ENCODE results near the gene PCYOX1L. TPM values are rescaled to one million over a fixed set of nuclear protein-coding genes. Genes with fewer than 3 reads are reported as not detected.

Gene PCYOX1L
- total RNA-seq, 1 donor from 2014 or later, result 6.6 TPM

GRCh38 chr5:149372932-149373331 is 15.1 kb downstream of the PCYOX1L start:
- no peaks in the 10 kb centered on the region for H3K9me3 ChIP-seq
- DNase-seq (no peak), ATAC-seq (no peak)
- no peaks in the 10 kb centered on the region for H3K4me1 ChIP-seq
- intact Hi-C loops (cut with DNase I), result loop anchor here (5.0 to 10.0 kb wide), 2 partner anchors 56 to 108 kb away; no protein-coding TSS in a partner anchor
- no peak for TF ChIP-seq CTCF (IDR thresholded peaks at IDR 0.05)
- no peak overlapping the region for H3K4me3 ChIP-seq
- no peaks in the 10 kb centered on the region for H3K27me3 ChIP-seq
- no peaks in the 10 kb centered on the region for H3K36me3 ChIP-seq
- no peak overlapping the region for H3K27ac ChIP-seq

DNA sequence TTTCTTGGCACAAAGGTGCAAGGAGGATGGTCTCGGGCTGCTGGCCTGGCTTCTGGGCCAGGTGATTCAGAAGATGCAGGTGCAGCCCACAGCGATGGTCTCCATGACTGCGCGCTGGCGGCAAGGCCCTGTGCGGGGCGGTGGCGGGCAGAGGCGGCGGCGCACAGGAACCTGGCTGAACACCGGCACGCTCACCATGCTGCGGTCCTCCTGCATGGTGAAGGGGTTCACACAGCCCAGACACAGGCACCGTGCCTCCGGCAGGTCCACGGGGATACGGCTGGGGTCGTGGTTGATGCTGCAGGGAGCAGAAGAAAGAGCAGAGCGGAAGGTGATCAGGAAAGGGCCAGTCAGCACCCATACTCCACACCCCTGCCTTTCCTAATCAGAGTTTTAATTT is 16.5 kb downstream of the PCYOX1L start:
- no peak for ATAC-seq
- Histone ChIP-seq H3K4me3 (no peak overlapping the region), H3K27me3 (no peaks in the 10 kb centered on the region), H3K4me1 (no peaks in the 10 kb centered on the region), H3K36me3 (no peaks in the 10 kb centered on the region), H3K9me3 (no peaks in the 10 kb centered on the region), H3K27ac (no peak overlapping the region)
- DNase-seq, result no peak
- no peak for TF ChIP-seq CTCF (IDR thresholded peaks at IDR 0.05)
- intact Hi-C loops (cut with DNase I), result loop anchor here (5.0 to 10.0 kb wide), 2 partner anchors 57 to 110 kb away; no protein-coding TSS in a partner anchor

GRCh38 chr5:149374801-149375200 is 17.0 kb downstream of the PCYOX1L start:
- Histone ChIP-seq H3K27me3 (no peaks in the 10 kb centered on the region), H3K27ac (no peak overlapping the region), H3K4me1 (no peaks in the 10 kb centered on the region), H3K9me3 (no peaks in the 10 kb centered on the region), H3K36me3 (no peaks in the 10 kb centered on the region), H3K4me3 (no peak overlapping the region)
- ATAC-seq (no peak), DNase-seq (no peak)
- no peak for TF ChIP-seq CTCF (IDR thresholded peaks at IDR 0.05)
- intact Hi-C loops (cut with DNase I), result loop anchor here (5.0 to 10.0 kb wide), 3 partner anchors 58 to 188 kb away; no protein-coding TSS in a partner anchor

DNA sequence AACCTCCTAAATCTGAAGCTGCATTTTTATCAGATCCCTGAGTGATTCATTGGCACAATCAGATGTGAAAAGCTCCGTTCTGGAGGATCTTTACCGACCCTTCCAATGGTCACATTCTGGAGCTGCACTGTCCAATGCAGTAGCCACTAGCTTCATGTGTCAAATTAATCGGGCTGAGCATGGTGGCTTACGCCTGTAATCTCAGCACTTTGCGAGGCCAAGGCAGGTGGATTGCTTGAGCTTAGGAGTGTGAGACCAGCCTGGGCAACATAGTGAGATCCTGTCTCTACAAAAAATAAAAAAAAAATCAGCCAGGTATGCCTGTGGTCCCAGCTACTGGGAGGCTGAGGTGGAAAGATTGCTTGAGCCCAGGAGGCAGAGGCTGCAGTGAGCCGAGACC is 17.6 kb downstream of the PCYOX1L start:
- H3K9me3 ChIP-seq, result no peaks in the 10 kb centered on the region
- H3K27me3 ChIP-seq, result no peaks in the 10 kb centered on the region
- no peak overlapping the region for H3K4me3 ChIP-seq
- no peaks in the 10 kb centered on the region for H3K36me3 ChIP-seq
- intact Hi-C loops (cut with DNase I), result loop anchor here (5.0 to 10.0 kb wide), 2 partner anchors 111 to 187 kb away; no protein-coding TSS in a partner anchor
- no peak for TF ChIP-seq CTCF (IDR thresholded peaks at IDR 0.05)
- no peak overlapping the region for H3K27ac ChIP-seq
- no peaks in the 10 kb centered on the region for H3K4me1 ChIP-seq
- DNase-seq, result no peak
- ATAC-seq, result no peak

DNA sequence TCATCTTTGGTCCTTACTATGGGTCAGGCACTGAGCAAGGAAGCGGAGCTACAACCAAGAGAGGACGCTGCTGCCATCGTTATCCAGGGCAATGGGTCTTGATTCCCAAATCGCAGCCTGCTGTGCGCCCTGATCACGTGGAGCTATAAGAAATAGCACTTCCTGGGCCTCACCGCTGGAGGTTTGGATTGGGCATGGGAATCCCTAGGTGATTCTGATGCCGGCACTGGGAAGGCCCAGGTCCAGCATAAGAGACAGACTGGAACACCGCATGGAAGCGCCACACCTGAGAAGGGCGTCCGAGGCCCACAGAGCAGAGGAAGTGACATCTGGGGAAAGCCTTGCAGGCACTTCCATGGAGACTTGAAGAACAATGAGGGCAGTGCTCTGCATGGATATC is 18.3 kb downstream of the PCYOX1L start:
- no peaks in the 10 kb centered on the region for H3K4me1 ChIP-seq
- intact Hi-C loops (cut with DNase I), result loop anchor here (5.0 to 10.0 kb wide), 2 partner anchors 111 to 186 kb away; no protein-coding TSS in a partner anchor
- no peak for ATAC-seq

More for the DNA sequence above, 18.3 kb downstream of the PCYOX1L start:
- Histone ChIP-seq H3K27ac (no peak overlapping the region), H3K9me3 (no peaks in the 10 kb centered on the region), H3K27me3 (no peaks in the 10 kb centered on the region), H3K4me3 (no peak overlapping the region), H3K36me3 (no peaks in the 10 kb centered on the region)
- TF ChIP-seq CTCF (IDR thresholded peaks at IDR 0.05), result no peak
- no peak for DNase-seq

All from upper lobe of right lung (tissue), 1 donor.